ENCODE measurements around the gene HES1. TPM values are rescaled to one million over a fixed set of nuclear protein-coding genes. Genes with fewer than 3 reads are reported as not detected.

HES1 gene
- total and polyA plus RNA-seq, 9 of the 15 experiments (the other 6 are each of a cell fraction or from before 2014, with no cell fraction given), result 3.4 to 37.0 (median 19.3) TPM

DNA sequence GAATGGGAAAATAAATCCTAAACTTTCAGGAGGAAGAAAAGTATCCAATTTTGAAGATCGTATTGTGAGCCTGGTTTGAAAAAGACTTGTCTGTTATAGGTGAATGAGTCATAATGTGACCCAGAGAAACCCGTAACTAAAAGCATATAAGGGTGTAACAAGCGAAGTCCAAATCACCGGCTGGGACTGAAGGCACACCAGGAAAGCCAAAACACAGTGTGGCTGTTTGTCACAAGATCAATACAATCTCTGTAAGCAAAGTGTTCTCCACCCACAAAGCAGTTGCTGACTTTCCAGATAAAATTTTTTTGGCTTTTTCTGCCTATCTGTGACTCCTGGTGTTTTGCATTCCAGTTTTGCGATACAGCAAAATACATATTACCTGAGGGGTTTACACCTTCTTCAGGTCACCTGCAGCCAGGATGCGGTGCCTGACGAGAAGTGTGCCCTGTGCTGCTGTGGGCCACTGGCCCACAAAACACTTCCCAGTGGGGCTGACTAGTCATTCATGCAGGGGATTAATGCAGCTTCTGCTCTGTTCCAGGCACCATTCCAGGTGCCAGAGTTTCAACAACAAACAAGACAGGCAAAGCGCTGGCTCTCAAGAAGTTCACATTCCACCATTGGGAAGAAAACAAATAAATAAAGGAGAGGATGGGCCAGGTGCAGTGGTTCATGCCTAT lies 14.4 kb downstream of the HES1 start (continued):
- TF ChIP-seq, protein P1, sequence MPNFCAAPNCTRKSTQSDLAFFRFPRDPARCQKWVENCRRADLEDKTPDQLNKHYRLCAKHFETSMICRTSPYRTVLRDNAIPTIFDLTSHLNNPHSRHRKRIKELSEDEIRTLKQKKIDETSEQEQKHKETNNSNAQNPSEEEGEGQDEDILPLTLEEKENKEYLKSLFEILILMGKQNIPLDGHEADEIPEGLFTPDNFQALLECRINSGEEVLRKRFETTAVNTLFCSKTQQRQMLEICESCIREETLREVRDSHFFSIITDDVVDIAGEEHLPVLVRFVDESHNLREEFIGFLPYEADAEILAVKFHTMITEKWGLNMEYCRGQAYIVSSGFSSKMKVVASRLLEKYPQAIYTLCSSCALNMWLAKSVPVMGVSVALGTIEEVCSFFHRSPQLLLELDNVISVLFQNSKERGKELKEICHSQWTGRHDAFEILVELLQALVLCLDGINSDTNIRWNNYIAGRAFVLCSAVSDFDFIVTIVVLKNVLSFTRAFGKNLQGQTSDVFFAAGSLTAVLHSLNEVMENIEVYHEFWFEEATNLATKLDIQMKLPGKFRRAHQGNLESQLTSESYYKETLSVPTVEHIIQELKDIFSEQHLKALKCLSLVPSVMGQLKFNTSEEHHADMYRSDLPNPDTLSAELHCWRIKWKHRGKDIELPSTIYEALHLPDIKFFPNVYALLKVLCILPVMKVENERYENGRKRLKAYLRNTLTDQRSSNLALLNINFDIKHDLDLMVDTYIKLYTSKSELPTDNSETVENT (CRISPR knock-in tag; IDR thresholded peaks at IDR 0.05), result no peak
- TF ChIP-seq ARID1B (IDR thresholded peaks at IDR 0.05) (peak; percentile 69), HDAC6 (IDR thresholded peaks at IDR 0.05; ENCODE audit: low read depth, low read length) (no peak), GATA2 (CRISPR knock-in tag; IDR thresholded peaks at IDR 0.05) (peak; percentile 26; the same call in 1 of the 2 replicates), EP300 (IDR thresholded peaks at IDR 0.05; ENCODE audit: low read length) (peak; percentile 55; the same call in 1 of the 2 replicates), KDM1A (IDR thresholded peaks at IDR 0.05) (peak; percentile 91 to 92), CBFA2T3 (IDR thresholded peaks at IDR 0.05) (peak; percentile 92), MYC (IDR thresholded peaks at IDR 0.05; ENCODE audit: low read depth, low read length) (0 out of 2 replicates have a peak, but pooled peaks have one; percentile 16), MYC (CRISPR knock-in tag; IDR thresholded peaks at IDR 0.05; ENCODE audit: borderline replicate concordance, low read depth) (no peak), TCF3 (CRISPR knock-in tag; IDR thresholded peaks at IDR 0.05) (peak; percentile 78), DIDO1 (tag; IDR thresholded peaks at IDR 0.05; ENCODE audit: low read depth) (0 out of 2 replicates have a peak, but pooled peaks have one; percentile 22), MCM3 (IDR thresholded peaks at IDR 0.05) (no peak), HDAC2 (IDR thresholded peaks at IDR 0.05) (0 out of 2 replicates have a peak, but pooled peaks have one; percentile 28), HDAC1 (IDR thresholded peaks at IDR 0.05) (0 out of 4 replicates have a peak, but pooled peaks of 1 of the 2 experiments have one; percentile 29), NCOA4 (IDR thresholded peaks at IDR 0.05; ENCODE audit: partially characterized antibody) (no peak), PYGO2 (tag; IDR thresholded peaks at IDR 0.05) (no peak), ZNF3 (CRISPR knock-in tag; IDR thresholded peaks at IDR 0.05) (peak; percentile 97), HNRNPUL1 (IDR thresholded peaks at IDR 0.05; ENCODE audit: low read length) (no peak), JUN (IDR thresholded peaks at IDR 0.05; ENCODE audit: borderline replicate concordance, low read depth, low read length) (0 out of 2 replicates have a peak, but pooled peaks have one; percentile 20), JUN (CRISPR knock-in tag; IDR thresholded peaks at IDR 0.05; ENCODE audit: borderline replicate concordance) (no peak), KLF6 (CRISPR knock-in tag; IDR thresholded peaks at IDR 0.05; ENCODE audit: borderline replicate concordance) (no peak), TBL1XR1 (IDR thresholded peaks at IDR 0.05; ENCODE audit: low read length in 2 of 2) (peak in 1 of 2 experiments; percentile 61; a peak in 1 of 4 replicates), FOXA3 (CRISPR knock-in tag; conservative IDR thresholded peaks at IDR 0.05 in 1 of 2, IDR thresholded peaks at IDR 0.05 in 1 of 2) (peak in 1 of 2 experiments; percentile 43; a peak in 1 of 4 replicates), TEAD4 (IDR thresholded peaks at IDR 0.05; ENCODE audit: low read length) (peak; percentile 84), TEAD4 (CRISPR knock-in tag; IDR thresholded peaks at IDR 0.05; ENCODE audit: borderline replicate concordance) (no peak), STAT5A (IDR thresholded peaks at IDR 0.05; ENCODE audit: borderline replicate concordance, low read length) (0 out of 2 replicates have a peak, but pooled peaks have one; percentile 29), TAL1 (IDR thresholded peaks at IDR 0.05) (peak; percentile 69), EGR1 (conservative IDR thresholded peaks at IDR 0.05) (peak; percentile 43)
